GM19025 (cell line): ENCODE measurements around the gene TMEM8B.
A peak's percentile ranks its signal among the peaks of the same experiment; 100 is the strongest.

ENCODE experiments used
- ATAC-seq: cut with Tn5 transposase; IDR thresholded peaks from one replicate; pipeline ENCODE4 v1.9.1; 2021; ENCODE audit warnings: mild to moderate bottlenecking, low read depth, moderate library complexity; ENCODE audit not compliant: unreplicated experiment

The TMEM8B gene

GRCh38 chr9:35839926-35840325, 10.9 kb downstream of the TMEM8B start:
- no peak for ATAC-seq

GRCh38 chr9:35840881-35841644, 12.0 kb downstream of the TMEM8B start:
- no peak for ATAC-seq

GRCh38 chr9:35841645-35841900, 12.5 kb downstream of the TMEM8B start:
- no peak for ATAC-seq

GRCh38 chr9:35842020-35842745, 13.2 kb downstream of the TMEM8B start:
- ATAC-seq, result no peak

- peak; percentile 78 for ATAC-seq
These were observed 13.8 kb downstream of the TMEM8B start for GRCh38 chr9:35842795-35843194.

GRCh38 chr9:35844628-35845270, 15.7 kb downstream of the TMEM8B start:
- ATAC-seq, result no peak

GRCh38 chr9:35845824-35846771, 17.1 kb downstream of the TMEM8B start:
- no peak for ATAC-seq

GRCh38 chr9:35847792-35848572, 19.0 kb downstream of the TMEM8B start:
- peak; percentile 93 for ATAC-seq

- no peak for ATAC-seq
These were observed 23.3 kb downstream of the TMEM8B start for GRCh38 chr9:35852267-35852815.

GRCh38 chr9:35852876-35853865, 24.1 kb downstream of the TMEM8B start:
- ATAC-seq, result no peak

GRCh38 chr9:35854091-35854762, 25.2 kb downstream of the TMEM8B start:
- ATAC-seq, result no peak

- no peak for ATAC-seq
These were observed 27.2 kb downstream of the TMEM8B start for GRCh38 chr9:35856206-35856605.

- no peak for ATAC-seq
These were observed 27.9 kb downstream of the TMEM8B start for GRCh38 chr9:35856882-35857281.

GRCh38 chr9:35858458-35858857, 29.4 kb downstream of the TMEM8B start:
- ATAC-seq, result no peak

- ATAC-seq, result no peak
These were observed 30.4 kb downstream of the TMEM8B start for GRCh38 chr9:35859310-35859989.

GRCh38 chr9:35859990-35860339, 30.9 kb downstream of the TMEM8B start:
- no peak for ATAC-seq

GRCh38 chr9:35861161-35861897, 32.3 kb downstream of the TMEM8B start:
- no peak for ATAC-seq
